Measurements from ENCODE around the gene PLCL2. TPM values are rescaled to one million over a fixed set of nuclear protein-coding genes. Genes with fewer than 3 reads are reported as not detected.

Gene PLCL2
- polyA plus RNA-seq, 1 donor from 2014 or later, result 43.4 TPM

GRCh38 chr3:16910207-16910606, 25.5 kb downstream of the PLCL2 start:
- Mint-ChIP-seq H3K27ac (peak overlapping the region in 1 of 3 donors; percentile 82), H3K9me3 (no peaks in the 10 kb centered on the region), H3K36me3 (no peaks in the 10 kb centered on the region), H3K4me1 (peaks cover 43 to 55% (median 48%) of the 10 kb centered on the region in 3 donors), H3K4me3 (peak overlapping the region in 1 of 4 donors; percentile 75), H3K27me3 (no peaks in the 10 kb centered on the region)

- H3K9me3 Mint-ChIP-seq, result no peaks in the 10 kb centered on the region
- no peaks in the 10 kb centered on the region for H3K36me3 Mint-ChIP-seq
- peak overlapping the region in 2 of 4 donors; percentile 37 to 51 for H3K4me3 Mint-ChIP-seq
- H3K27ac Mint-ChIP-seq, result peak overlapping the region in 2 of 3 donors; percentile 11 to 17
- no peaks in the 10 kb centered on the region for H3K27me3 Mint-ChIP-seq
- peaks cover 40 to 54% (median 48%) of the 10 kb centered on the region in 3 donors for H3K4me1 Mint-ChIP-seq
Observed at GRCh38 chr3:16911916-16912315, 27.2 kb downstream of the PLCL2 start.

DNA sequence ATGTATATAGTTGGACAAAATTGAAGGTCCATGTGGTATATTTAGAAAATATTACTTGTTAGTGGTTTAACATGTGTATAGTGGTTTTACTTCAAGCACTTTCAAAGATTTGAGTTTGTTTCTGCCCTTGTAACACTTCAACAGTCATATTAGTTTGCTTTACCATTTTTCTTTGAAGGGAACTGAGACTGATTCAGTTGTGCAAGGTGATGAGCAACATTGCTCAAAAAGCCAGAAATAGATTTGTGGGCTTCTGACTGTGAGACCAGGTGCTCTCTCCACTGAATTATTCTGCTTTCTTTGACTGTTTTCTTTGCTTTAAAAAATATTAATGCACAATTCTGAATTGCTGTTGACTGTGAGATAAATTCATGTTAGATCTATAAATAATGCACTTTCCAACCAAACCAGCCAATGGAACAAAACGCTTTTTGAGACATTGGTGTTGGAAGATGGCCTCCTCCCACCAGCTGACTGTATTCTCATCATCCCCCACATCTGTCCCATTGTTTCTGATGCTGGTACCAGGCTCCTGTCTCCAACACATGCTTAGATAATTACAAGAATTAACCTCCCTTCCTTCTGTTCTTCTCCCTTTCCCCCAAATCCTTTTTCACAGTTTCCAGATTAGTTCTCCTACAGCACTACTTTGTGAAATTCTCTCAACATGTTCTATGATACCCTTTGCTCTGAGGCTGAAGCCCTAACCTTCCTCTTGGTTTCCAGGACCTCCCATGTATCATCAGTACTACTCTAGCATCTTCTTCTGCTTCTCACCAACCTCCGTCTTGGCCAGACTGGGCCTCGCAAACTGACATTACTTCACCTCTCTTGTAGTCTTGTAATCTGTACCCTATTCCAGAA, 27.9 kb downstream of the PLCL2 start:
- peaks cover 39 to 57% (median 47%) of the 10 kb centered on the region in 3 donors for H3K4me1 Mint-ChIP-seq
- H3K36me3 Mint-ChIP-seq, result no peaks in the 10 kb centered on the region
- peak overlapping the region; percentile 1 to 51 (median 32) for H3K4me3 Mint-ChIP-seq
- no peaks in the 10 kb centered on the region for H3K9me3 Mint-ChIP-seq
- H3K27me3 Mint-ChIP-seq, result no peaks in the 10 kb centered on the region
- peak overlapping the region; percentile 11 to 80 (median 17) for H3K27ac Mint-ChIP-seq

GRCh38 chr3:16913264-16913580, 28.5 kb downstream of the PLCL2 start:
- Mint-ChIP-seq H3K27me3 (no peaks in the 10 kb centered on the region), H3K4me3 (peak overlapping the region in 3 of 4 donors; percentile 1 to 51 (median 37)), H3K27ac (peak overlapping the region; percentile 11 to 80 (median 17)), H3K4me1 (peaks cover 38 to 60% (median 47%) of the 10 kb centered on the region in 3 donors), H3K36me3 (no peaks in the 10 kb centered on the region), H3K9me3 (no peaks in the 10 kb centered on the region)

DNA sequence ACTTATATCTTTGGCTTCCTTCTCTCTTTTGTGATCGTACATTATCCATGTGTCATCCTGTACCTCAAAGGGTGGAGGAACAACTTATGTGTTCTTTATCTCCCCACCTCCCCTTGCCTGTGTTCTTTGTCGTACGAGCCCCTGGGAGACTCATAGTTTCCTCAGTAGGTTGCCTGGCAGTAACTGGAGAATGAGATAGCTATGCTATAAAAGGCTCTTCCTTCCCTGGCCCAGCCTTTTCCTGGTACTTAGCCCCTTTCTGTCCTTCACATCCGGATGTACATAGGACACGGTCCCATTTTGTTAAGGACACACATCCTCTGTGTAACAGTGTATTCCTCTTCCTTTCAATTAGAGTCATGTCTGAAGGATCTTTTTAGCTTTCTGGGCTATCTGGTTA, 32.1 kb downstream of the PLCL2 start:
- no peak overlapping the region for H3K4me3 Mint-ChIP-seq

DNA sequence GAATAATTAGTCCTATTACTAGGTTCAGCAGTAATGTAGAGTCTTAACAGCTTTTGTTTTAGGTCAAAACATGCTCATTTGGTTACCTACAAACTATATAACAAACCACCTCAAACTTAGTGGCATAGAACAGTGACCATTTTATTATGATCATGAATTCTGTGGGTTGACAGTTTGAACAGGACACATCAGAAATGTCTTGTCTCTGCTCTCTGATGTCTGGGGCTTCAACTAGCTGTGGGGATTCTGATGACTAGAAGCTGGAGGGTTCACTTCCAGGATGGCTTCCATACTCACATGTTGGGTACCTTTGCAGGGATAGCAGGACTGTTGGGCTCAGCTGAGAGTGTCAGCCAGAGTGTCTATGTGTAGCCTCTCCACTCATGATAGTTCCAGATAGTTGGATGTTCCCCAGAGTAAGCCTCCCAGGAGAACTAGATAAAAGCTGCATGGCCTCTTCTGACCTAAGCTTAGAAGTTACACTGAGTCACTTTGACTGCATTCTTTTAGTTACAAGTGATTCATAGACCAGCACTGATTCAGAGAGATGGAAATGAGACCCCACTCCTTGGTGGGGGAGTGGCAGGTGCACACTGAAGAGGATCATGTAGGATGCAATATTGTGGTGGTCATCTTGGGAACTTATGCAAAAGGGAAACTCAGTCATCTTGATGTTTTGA, 32.6 kb downstream of the PLCL2 start:
- no peaks in the 10 kb centered on the region for H3K36me3 Mint-ChIP-seq
- H3K27me3 Mint-ChIP-seq, result no peaks in the 10 kb centered on the region
- H3K27ac Mint-ChIP-seq, result peak overlapping the region in 2 of 3 donors; percentile 32 to 81
- no peak overlapping the region for H3K4me3 Mint-ChIP-seq
- no peaks in the 10 kb centered on the region for H3K9me3 Mint-ChIP-seq
- peaks cover 28 to 50% (median 36%) of the 10 kb centered on the region in 3 donors for H3K4me1 Mint-ChIP-seq

More for the DNA sequence above, 32.1 kb downstream of the PLCL2 start:
- Mint-ChIP-seq H3K27ac (no peak overlapping the region), H3K9me3 (no peaks in the 10 kb centered on the region), H3K4me1 (peaks cover 32 to 53% (median 40%) of the 10 kb centered on the region in 3 donors), H3K36me3 (no peaks in the 10 kb centered on the region), H3K27me3 (no peaks in the 10 kb centered on the region)

GRCh38 chr3:16917980-16918682, 33.4 kb downstream of the PLCL2 start:
- Mint-ChIP-seq H3K27me3 (no peaks in the 10 kb centered on the region), H3K4me1 (peaks cover 21 to 46% (median 28%) of the 10 kb centered on the region in 3 donors), H3K4me3 (peak overlapping the region in 1 of 4 donors; percentile 2), H3K36me3 (no peaks in the 10 kb centered on the region), H3K9me3 (no peaks in the 10 kb centered on the region), H3K27ac (peak overlapping the region in 1 of 3 donors; percentile 81)

DNA sequence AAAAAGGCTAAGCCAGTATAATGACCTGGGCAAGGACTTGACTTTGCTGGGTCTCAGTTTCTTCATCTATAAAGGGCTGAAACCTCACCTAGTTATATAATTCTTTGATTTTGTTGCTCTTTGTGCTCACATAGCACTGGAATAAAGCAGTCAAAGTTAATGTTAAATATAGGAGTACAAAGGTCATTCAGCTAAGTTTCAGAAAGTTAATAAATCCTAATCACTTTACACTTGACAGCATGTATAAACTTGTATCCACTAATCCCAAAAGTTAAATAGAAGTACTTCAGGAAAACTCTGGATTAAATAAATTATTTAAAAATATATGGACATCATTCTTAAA, 33.9 kb downstream of the PLCL2 start:
- Mint-ChIP-seq H3K27me3 (no peaks in the 10 kb centered on the region), H3K27ac (no peak overlapping the region)

GRCh38 chr3:16923112-16923511, 38.4 kb downstream of the PLCL2 start:
- Mint-ChIP-seq H3K9me3 (peaks cover 0 to 5% (median 2%) of the 10 kb centered on the region in 3 donors), H3K27ac (no peak overlapping the region), H3K4me3 (no peak overlapping the region), H3K4me1 (peaks cover 20 to 49% (median 36%) of the 10 kb centered on the region in 3 donors), H3K36me3 (peaks cover 4% of the 10 kb centered on the region), H3K27me3 (no peaks in the 10 kb centered on the region)

More for the DNA sequence above, 33.9 kb downstream of the PLCL2 start:
- Mint-ChIP-seq H3K36me3 (no peaks in the 10 kb centered on the region), H3K4me1 (peaks cover 20 to 49% (median 30%) of the 10 kb centered on the region in 3 donors), H3K4me3 (no peak overlapping the region), H3K9me3 (peaks cover 0 to 1% (median 0%) of the 10 kb centered on the region in 3 donors)

GRCh38 chr3:16927485-16927884, 42.7 kb downstream of the PLCL2 start:
- Mint-ChIP-seq H3K4me1 (peaks cover 37 to 57% (median 47%) of the 10 kb centered on the region in 3 donors), H3K27ac (no peak overlapping the region), H3K36me3 (peaks cover 4% of the 10 kb centered on the region), H3K27me3 (no peaks in the 10 kb centered on the region), H3K4me3 (no peak overlapping the region), H3K9me3 (peaks cover 0 to 9% (median 2%) of the 10 kb centered on the region in 3 donors)

DNA sequence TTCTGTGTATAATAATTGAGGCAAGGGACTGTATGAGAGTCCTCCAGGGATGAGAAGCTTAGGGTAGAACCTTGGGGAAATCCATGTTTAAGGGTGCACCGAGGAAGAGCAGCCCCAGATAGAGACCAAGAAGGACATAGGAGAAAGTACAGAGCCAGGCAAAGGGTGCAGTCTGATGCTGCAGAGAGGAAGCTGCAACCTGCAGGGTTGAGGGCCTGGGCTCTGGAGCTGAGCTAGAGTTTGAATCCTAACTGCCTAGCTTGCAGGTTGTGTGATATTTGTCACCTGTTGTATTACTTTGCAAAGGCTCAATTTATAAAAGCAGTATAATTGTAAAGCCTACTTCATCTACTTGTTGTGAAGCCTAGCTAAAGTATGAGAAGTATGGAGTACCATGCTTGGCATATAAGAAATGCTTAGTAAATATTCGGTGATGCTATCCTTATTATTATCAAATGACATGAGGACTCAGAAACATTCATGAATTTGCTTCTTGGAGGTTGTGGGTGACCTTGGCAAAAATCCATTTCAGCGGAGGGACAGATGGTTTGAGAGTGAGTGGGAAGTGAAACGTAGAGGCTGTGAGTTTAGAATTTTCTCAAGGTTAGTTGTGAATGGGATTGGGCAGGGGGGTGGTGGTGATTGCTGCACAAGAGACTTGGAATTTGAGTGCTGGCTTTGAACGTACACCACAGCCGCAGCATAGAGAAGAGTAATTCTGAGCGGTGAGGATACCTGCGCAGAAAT, 43.8 kb downstream of the PLCL2 start:
- Mint-ChIP-seq H3K9me3 (peaks cover 0 to 9% (median 2%) of the 10 kb centered on the region in 3 donors), H3K4me3 (peak overlapping the region in 2 of 4 donors; percentile 24 to 80), H3K27me3 (no peaks in the 10 kb centered on the region), H3K36me3 (peaks cover 5% of the 10 kb centered on the region), H3K4me1 (peaks cover 38 to 57% (median 56%) of the 10 kb centered on the region in 3 donors), H3K27ac (peak overlapping the region in 1 of 3 donors; percentile 33)

DNA sequence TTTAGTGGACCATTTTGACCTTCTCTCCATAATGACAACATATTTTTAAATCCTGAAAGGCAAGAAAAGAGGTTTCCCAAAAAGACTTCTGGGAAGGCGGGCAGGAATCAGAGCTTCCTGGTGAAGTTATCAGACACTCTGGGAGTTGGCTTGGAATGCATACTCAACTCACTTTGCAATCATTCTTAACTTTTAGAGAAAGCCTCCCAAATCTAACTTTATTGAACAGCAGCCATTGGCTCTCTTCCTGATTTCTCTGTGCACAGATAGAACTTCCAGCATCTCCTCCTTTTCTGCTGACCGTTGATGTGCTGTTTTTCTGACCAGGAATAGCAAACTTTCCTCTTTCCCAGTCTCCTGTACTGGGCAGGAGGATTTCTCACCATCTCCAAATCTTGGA, 44.6 kb downstream of the PLCL2 start:
- no peak overlapping the region for H3K4me3 Mint-ChIP-seq
- H3K27me3 Mint-ChIP-seq, result no peaks in the 10 kb centered on the region
- no peak overlapping the region for H3K27ac Mint-ChIP-seq
- peaks cover 42 to 56% (median 51%) of the 10 kb centered on the region in 3 donors for H3K4me1 Mint-ChIP-seq
- peaks cover 0 to 4% (median 1%) of the 10 kb centered on the region in 3 donors for H3K9me3 Mint-ChIP-seq
- H3K36me3 Mint-ChIP-seq, result peaks cover 7% of the 10 kb centered on the region

DNA sequence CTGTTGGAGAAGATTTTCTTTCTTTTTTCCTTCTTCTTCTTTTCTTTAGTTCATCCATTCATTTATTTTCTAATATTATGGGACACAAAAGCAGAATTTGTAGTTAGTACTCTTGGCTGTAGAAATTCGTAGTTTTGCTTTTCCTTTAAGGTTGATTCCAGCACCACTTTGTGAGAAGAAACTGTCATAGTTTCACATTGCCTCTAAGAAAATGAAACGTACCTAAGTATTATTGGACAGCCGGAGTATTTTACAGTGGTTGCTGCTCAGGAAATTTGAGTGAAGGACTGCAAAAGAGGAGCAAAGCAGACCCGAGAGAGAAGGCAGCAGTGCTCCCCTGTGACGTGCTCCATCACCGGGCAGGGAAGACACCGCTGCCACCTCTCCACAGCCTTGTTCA, 48.1 kb downstream of the PLCL2 start:
- Mint-ChIP-seq H3K27me3 (no peaks in the 10 kb centered on the region), H3K4me3 (no peak overlapping the region), H3K36me3 (peaks cover 5% of the 10 kb centered on the region)

DNA sequence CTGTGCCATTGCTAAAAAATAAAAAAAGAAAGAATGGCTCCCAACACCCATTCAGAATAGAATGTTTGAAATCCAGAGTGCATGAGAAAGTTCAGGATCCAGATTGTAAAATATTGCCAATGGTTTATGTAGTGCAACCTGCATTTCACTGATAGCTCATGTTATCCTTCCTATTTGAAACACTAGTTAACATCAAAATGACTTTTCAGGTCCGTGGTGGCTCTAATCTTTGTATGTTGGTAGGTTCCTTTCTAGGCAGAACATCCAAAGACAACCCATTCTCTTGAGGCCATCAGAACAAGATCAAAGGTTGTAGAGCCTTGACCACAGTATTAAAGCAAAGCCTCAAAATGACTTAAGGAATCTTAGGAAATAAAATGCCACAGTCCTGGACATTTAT, 51.0 kb downstream of the PLCL2 start:
- Mint-ChIP-seq H3K27me3 (no peaks in the 10 kb centered on the region), H3K36me3 (peaks cover 5% of the 10 kb centered on the region), H3K9me3 (peaks cover 0 to 4% (median 0%) of the 10 kb centered on the region in 3 donors), H3K27ac (no peak overlapping the region), H3K4me1 (peaks cover 31 to 45% (median 43%) of the 10 kb centered on the region in 3 donors), H3K4me3 (no peak overlapping the region)

More for the DNA sequence above, 48.1 kb downstream of the PLCL2 start:
- Mint-ChIP-seq H3K4me1 (peaks cover 40 to 55% (median 47%) of the 10 kb centered on the region in 3 donors), H3K27ac (no peak overlapping the region), H3K9me3 (peaks cover 0 to 4% (median 0%) of the 10 kb centered on the region in 3 donors)

Measured in IgD-negative memory B cell (primary cell).